Measurements from ENCODE around the gene UBA6. TPM values are rescaled to one million over a fixed set of nuclear protein-coding genes. Genes with fewer than 3 reads are reported as not detected.

UBA6 gene
- total RNA-seq, 1 experiment from 2014 or later, result 59.4 TPM

DNA sequence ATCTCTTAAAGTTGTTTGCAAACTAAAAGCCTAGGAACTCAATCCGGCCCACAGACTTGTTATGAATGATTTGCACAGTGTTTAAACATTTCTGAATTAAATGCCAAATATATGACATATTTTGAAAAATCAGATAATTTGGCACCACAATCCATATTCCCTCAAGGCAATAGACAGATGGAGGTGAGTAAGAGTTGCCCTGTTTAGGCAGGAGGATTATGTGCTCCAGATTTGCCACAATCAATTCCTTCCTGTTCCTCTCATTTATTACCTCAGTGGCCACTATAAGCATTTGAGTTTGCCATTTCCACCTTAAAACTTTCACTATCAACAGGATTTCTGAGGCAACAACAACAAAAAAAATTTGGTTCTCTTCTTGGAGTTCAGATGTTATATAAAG, 18.7 kb downstream of the UBA6 start:
- in situ Hi-C loops (cut with HindIII; ENCODE audit: low pct_unique_long_range_greater_than_20kb, low sequenced_read_pairs), result no loop called here
- ChIA-PET CTCF (no interaction called here), POLR2A (no interaction called here)
- Histone ChIP-seq H3K9me3 (ENCODE audit: control insufficient read depth, insufficient read depth, low read depth, low read length) (no peaks in the 10 kb centered on the region), H3K27me3 (ENCODE audit: control insufficient read depth, insufficient read depth, low read length) (no peaks in the 10 kb centered on the region), H3K4me3 (ENCODE audit: low read depth in 2 of 2, low read length in 2 of 2) (no peak overlapping the region), H3K27ac (ENCODE audit: low read length) (no peak overlapping the region), H3K4me1 (ENCODE audit: control insufficient read depth, insufficient read depth, low read length) (no peaks in the 10 kb centered on the region), H3K36me3 (ENCODE audit: control insufficient read depth, insufficient read depth, low read length) (peaks cover 12% of the 10 kb centered on the region)
- intact Hi-C loops (cut with micrococcal nuclease; ENCODE audit: unreplicated experiment), result no loop called here
- TF ChIP-seq, protein P1, sequence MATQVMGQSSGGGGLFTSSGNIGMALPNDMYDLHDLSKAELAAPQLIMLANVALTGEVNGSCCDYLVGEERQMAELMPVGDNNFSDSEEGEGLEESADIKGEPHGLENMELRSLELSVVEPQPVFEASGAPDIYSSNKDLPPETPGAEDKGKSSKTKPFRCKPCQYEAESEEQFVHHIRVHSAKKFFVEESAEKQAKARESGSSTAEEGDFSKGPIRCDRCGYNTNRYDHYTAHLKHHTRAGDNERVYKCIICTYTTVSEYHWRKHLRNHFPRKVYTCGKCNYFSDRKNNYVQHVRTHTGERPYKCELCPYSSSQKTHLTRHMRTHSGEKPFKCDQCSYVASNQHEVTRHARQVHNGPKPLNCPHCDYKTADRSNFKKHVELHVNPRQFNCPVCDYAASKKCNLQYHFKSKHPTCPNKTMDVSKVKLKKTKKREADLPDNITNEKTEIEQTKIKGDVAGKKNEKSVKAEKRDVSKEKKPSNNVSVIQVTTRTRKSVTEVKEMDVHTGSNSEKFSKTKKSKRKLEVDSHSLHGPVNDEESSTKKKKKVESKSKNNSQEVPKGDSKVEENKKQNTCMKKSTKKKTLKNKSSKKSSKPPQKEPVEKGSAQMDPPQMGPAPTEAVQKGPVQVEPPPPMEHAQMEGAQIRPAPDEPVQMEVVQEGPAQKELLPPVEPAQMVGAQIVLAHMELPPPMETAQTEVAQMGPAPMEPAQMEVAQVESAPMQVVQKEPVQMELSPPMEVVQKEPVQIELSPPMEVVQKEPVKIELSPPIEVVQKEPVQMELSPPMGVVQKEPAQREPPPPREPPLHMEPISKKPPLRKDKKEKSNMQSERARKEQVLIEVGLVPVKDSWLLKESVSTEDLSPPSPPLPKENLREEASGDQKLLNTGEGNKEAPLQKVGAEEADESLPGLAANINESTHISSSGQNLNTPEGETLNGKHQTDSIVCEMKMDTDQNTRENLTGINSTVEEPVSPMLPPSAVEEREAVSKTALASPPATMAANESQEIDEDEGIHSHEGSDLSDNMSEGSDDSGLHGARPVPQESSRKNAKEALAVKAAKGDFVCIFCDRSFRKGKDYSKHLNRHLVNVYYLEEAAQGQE (IDR thresholded peaks at IDR 0.05; ENCODE audit: insufficient read depth in 1 of 2, low read depth in 2 of 2, low read length in 1 of 2), result no peak
- TF ChIP-seq SIN3A (IDR thresholded peaks at IDR 0.05; ENCODE audit: borderline replicate concordance, insufficient read depth, low read depth, low read length), result no peak
- TF ChIP-seq TCF7L2 (IDR thresholded peaks at IDR 0.05; ENCODE audit: low read depth, low read length), result no peak
- TF ChIP-seq, protein P2, sequence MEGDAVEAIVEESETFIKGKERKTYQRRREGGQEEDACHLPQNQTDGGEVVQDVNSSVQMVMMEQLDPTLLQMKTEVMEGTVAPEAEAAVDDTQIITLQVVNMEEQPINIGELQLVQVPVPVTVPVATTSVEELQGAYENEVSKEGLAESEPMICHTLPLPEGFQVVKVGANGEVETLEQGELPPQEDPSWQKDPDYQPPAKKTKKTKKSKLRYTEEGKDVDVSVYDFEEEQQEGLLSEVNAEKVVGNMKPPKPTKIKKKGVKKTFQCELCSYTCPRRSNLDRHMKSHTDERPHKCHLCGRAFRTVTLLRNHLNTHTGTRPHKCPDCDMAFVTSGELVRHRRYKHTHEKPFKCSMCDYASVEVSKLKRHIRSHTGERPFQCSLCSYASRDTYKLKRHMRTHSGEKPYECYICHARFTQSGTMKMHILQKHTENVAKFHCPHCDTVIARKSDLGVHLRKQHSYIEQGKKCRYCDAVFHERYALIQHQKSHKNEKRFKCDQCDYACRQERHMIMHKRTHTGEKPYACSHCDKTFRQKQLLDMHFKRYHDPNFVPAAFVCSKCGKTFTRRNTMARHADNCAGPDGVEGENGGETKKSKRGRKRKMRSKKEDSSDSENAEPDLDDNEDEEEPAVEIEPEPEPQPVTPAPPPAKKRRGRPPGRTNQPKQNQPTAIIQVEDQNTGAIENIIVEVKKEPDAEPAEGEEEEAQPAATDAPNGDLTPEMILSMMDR (IDR thresholded peaks at IDR 0.05), result no peak
- TF ChIP-seq POLR2AphosphoS5 (IDR thresholded peaks at IDR 0.05; ENCODE audit: low read depth, low read length), result no peak
- no TSS peak for BruUV-seq (replicated peaks)
- DNase-seq (ENCODE audit: low read depth, low spot score), result no peak
- no peak for ATAC-seq

DNA sequence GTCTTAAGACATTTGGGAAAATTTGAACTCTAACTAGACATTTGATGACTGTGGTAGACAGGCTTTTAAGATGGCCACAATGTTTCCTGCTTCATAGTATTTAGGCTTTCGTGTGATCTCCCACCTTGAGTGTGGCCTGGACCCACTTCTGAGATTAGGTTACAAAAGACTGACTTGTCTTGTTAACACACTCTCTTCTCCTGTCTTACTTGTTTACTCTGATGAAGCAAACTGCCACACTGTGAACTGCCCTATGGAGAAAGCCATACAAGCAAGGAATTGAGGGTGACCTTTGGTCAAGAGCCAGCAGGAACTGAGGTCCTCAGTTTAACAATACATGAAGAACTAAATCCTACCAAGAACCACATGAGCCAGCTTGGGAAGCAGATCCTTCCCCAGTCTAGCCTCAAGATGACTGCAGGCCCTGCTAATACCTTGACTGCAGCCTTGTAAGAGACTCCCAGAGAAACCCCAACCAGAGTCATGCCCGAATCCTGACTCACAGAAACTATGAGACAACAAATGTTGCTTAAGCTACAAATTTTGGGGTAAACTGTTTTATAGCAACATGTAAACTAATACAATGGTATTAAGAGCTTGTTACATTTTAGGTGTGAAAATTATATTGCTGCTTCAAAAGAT, 20.3 kb downstream of the UBA6 start:
- no TSS peak for BruUV-seq (replicated peaks)
- Histone ChIP-seq H3K4me1 (ENCODE audit: control insufficient read depth, insufficient read depth, low read length) (no peaks in the 10 kb centered on the region), H3K4me3 (ENCODE audit: low read depth in 2 of 2, low read length in 2 of 2) (no peak overlapping the region), H3K27me3 (ENCODE audit: control insufficient read depth, insufficient read depth, low read length) (no peaks in the 10 kb centered on the region), H3K27ac (ENCODE audit: low read length) (no peak overlapping the region), H3K36me3 (ENCODE audit: control insufficient read depth, insufficient read depth, low read length) (peaks cover 20% of the 10 kb centered on the region), H3K9me3 (ENCODE audit: control insufficient read depth, insufficient read depth, low read depth, low read length) (no peaks in the 10 kb centered on the region)
- in situ Hi-C loops (cut with HindIII; ENCODE audit: low pct_unique_long_range_greater_than_20kb, low sequenced_read_pairs), result no loop called here
- ChIA-PET POLR2A (no interaction called here), CTCF (no interaction called here)
- DNase-seq (ENCODE audit: low read depth, low spot score) (no peak), ATAC-seq (no peak)
- TF ChIP-seq POLR2AphosphoS5 (IDR thresholded peaks at IDR 0.05; ENCODE audit: low read depth, low read length) (no peak), TCF7L2 (IDR thresholded peaks at IDR 0.05; ENCODE audit: low read depth, low read length) (no peak), SIN3A (IDR thresholded peaks at IDR 0.05; ENCODE audit: borderline replicate concordance, insufficient read depth, low read depth, low read length) (no peak)
- TF ChIP-seq, protein P1 (IDR thresholded peaks at IDR 0.05; ENCODE audit: insufficient read depth in 1 of 2, low read depth in 2 of 2, low read length in 1 of 2), result no peak
- TF ChIP-seq, protein P2 (IDR thresholded peaks at IDR 0.05), result no peak
- intact Hi-C loops (cut with micrococcal nuclease; ENCODE audit: unreplicated experiment), result no loop called here
